ENCODE results near the gene LAMC3.
"Not testable (repeated sequence)": the region's sequence is repeated elsewhere in the genome, so short reads cannot be mapped to it uniquely, and the experiment has no call there.

Gene LAMC3

DNA sequence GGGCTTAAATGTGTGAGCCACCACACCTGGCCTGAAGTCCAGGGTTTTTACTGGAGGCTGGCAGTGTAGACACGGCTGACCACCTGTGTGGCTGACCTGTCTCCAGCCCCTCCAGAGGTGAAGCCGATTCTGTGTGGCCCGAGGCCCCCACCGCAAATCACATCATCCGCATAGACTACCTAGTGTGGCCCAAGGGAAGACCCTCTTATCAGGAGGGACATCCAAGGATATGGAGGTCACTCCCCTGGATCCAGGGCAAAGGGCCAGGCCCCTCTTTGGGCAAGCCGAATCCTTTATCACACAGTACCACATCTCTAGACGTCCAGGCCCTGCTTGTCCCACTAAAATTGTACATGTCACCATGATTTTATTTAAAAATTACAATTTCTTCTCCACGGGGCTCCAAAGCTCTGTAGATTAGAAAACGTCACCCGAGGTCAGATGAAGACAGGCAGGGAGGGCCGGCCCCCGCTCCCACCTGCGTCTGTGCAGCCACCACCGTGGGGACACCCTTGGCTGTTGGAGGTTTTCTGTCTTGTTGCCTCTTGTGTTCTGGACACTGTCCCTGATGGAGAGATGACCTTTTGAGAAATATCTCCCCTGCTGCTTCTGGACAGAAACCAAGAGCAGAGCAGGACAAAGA, 20.1 kb downstream of the LAMC3 start:
- no peak for DNase-seq (ENCODE audit: low spot score)

DNA sequence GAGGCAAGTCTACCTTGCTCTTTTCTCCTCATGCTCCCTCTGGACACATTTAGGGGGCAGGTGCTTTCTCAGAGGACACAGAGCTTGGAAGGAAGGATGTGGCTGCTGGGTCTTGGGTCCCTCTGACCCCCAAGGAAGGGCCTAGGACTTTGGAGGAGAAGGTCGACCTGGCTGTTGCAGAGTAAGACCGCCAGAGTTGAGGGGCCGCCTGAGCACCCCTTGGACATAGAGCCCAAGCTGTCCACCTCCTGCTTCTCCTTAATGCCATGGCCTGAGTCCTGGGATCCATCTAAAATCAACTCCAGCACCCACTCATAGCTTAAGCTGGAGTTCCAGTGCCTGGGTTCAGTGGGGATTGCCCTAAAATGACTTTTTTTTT, 20.6 kb downstream of the LAMC3 start:
- no peak for DNase-seq (ENCODE audit: low spot score)

DNA sequence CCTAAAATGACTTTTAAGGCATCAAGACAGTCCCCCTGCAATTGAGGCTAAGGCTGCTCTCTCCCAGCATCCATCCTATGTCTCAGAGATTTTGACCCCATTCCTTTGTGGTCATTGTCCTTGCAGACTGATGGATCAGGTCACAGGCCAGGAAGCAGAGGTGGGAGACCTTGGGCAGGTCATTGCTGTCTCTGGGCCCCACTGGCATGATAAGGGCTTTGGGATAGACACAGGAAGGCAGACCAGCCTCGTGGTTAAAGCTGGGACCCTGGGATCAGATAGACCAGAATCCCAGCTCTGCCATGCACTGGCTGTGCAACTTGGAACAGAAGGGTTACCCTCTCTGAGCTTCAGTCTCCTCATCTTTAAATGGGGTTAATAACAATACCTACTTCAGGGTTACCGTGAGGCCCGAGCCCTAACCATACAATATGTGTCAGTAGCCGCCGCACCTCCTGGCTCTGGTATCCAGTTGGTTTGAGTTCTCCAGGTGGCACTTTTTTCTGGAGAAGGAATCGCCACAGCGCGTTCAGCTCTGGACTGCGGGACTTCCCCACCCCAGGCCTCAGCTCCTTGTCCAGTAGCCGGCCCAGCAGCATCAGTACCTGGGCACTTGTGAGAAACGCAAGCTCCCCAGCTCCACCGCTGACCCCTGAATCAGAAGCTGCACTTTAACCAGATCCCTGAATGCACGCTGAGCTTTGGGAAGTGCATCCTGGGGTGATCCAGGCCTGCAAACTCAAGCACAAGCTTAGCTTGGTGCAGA, 21.4 kb downstream of the LAMC3 start:
- DNase-seq (ENCODE audit: low spot score) = no peak

DNA sequence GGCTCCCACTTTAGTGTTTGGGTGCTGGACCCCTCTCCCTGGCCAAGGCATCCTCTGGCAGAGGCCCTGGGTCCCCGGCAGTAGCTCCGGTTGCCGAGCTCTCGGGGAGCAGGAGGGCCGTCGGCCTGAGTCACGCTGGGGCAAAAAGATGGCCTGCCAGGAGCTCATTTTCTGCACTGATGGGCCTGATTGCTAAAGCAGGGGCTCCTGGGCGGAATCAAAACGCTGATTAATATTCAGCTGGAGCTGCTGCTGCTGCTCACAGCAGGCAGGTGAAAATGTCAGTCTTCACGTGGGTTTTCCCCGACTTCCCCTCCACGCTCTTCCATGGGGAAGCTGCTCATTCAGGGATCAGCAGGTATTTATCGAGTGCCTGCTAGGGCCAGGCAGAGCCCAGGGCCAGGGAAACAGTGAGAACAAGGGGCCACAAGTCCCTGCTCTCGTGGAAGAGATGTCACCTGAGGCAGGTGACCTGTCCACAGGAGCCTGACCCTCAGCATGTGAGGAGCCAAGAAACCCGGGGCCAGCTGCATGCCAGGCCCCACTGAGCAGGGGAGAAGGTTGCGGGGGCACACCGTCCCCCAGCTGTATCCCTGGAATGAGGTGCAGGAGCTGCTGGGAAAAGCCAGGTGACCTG, 22.1 kb downstream of the LAMC3 start:
- DNase-seq (ENCODE audit: low spot score) = no peak

DNA sequence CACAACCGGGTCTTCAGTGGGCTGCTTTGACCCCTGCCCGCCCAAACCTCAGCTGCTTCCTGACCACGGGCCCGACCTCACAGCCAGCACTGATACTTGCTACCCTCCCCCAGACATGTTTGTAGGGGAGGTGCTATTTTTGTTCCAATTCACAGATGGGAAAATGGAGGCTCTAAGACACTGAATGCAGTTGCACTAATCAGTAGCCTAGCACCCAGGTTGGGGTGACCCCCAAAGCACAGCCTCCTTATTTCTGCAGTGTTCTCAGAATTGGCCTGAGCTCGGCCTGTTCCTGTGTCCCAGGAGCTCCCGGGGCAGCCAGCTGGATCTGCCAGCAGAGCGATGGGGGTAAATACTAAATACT, 22.6 kb downstream of the LAMC3 start:
- DNase-seq (ENCODE audit: low spot score) = no peak

DNA sequence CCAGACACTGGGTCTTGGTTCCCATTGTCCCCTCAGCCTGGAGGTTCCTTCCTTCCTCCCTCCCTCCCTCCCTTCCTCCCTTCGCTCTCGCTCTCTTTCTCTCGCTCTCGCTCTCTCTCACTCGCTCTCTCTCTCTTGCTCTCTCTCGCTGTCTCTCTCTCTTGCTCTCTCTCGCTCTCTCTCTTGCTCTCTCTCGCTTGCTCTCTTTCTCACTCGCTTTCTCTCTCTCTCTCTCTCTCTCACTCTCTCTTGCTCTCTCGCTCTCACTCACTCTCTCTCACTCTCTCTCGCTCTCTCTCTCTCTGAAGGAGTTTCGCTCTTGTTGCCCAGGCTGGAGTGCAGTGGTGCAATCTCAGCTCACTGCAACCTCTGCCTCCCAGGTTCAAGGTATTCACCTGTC, 23.4 kb downstream of the LAMC3 start:
- no peak for DNase-seq (ENCODE audit: low spot score)

DNA sequence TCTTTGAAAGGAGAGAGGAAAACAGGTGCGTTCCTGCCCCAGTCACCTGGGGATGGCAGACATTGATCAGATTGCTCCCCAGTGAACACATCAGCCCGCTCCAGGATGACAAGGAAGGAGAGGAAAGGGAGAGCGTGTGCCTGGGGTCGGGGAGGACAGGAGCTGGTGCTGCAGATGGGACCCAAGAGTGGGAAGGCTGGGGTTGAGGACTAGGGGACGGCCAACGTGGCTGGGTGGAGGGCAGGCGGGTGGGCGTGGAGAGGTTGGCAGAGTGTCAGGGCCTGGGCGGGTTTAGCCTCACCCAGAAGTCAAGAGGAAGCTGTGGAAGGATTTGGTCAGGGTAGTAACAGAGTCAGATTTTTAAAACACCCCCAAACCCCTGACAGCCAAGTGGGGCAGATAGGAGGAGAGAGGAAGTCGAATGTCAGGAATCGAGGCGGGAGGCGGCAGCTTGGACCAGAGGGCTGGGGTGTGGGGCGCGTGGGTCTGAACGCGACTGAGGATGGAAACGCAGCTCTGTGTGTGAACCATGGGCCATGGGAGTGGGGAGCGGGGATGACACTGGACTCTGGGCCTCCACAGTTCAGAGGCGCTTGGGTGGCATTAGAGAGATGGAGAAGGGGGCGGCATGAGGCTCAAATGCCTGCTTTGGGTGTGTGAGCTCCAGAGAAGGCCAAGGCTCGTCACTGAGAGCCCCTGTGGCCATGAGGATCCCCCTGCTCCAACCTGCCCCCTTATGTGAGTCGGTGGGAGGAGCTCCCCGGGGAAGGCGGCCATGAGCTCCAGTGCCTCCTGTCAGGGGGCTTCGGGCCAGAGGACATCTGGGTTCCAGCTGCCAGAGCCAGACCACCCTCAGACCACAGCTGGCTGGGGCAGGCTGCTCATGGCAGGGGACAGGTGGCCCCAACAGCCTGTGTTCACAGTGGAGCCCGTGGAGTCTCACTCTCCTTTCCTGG, 24.6 kb downstream of the LAMC3 start:
- no peak for DNase-seq (ENCODE audit: low spot score)

DNA sequence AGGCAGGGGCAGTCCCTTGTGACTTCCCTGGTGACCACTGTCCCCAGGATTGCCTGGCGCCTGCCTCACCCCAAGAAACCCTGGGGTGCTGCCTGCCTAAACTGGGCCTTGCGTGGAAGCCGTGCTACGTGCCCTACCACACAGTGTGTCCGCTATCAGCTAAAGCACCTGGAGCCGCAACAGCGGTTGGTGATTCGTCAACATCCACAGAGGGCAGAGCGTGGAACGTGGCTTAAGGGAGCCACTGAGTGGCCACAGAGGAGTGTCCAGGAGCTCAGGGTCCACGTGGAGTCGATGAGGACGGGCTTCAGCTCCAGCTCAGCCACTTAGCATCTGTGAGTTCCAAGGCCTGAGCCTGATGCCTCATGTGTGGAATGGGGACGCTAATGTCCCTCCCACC, 25.3 kb downstream of the LAMC3 start:
- no peak for DNase-seq (ENCODE audit: low spot score)

DNA sequence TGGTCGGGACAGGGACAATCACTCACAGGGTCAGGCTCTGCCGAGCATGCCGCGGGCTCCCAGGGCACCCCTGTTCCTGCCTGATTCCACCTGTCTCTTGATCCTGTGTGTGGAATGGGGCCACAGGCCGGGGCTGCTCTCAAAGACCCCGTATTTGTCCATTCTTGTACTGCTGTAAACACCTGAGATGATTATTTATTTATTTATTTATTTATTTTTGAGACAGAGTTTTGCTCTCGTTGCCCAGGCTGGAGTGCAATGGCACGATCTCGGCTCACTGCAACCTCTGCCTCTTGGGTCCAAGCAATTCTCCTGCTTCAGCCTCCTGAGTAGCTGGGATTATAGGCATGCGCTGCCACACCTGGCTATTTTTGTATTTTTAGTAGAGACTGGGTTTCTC, 25.8 kb downstream of the LAMC3 start:
- DNase-seq (ENCODE audit: low spot score) = not testable (repeated sequence)

DNA sequence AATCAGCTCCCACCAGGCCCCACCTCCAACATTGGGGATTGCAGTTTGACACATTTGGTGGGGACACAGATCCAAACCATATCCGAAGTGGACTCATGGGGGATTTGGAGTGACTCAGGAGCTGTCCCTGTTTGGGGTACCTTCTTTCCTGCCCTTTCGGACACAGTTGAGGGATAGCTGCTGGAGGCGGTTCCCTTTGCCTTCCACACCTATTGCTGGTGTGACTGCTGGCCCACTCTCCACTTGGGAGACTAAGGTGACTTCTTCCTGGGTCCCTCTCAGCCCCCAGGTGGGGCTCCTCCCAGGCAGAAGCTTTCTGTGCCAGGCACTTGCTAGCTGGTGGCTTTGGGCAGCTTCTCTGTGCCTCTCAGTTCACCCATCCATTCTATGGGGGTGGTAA, 26.6 kb downstream of the LAMC3 start:
- no peak for DNase-seq (ENCODE audit: low spot score)

DNA sequence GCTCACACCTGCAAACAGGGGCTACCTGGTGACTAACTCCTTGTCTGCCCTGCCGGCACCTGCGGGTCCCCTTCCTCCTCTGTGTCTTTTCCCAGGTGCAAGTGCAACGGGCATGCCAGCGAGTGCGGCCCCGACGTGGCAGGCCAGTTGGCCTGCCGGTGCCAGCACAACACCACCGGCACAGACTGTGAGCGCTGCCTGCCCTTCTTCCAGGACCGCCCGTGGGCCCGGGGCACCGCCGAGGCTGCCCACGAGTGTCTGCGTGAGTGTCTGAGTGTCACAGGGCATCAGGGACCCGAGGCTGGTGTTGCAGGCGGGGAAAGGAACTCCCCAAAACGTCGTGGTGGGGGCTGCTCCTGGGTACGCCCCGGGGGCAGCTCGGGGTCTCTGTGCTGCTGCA, 27.1 kb downstream of the LAMC3 start:
- DNase-seq (ENCODE audit: low spot score) = no peak

DNA sequence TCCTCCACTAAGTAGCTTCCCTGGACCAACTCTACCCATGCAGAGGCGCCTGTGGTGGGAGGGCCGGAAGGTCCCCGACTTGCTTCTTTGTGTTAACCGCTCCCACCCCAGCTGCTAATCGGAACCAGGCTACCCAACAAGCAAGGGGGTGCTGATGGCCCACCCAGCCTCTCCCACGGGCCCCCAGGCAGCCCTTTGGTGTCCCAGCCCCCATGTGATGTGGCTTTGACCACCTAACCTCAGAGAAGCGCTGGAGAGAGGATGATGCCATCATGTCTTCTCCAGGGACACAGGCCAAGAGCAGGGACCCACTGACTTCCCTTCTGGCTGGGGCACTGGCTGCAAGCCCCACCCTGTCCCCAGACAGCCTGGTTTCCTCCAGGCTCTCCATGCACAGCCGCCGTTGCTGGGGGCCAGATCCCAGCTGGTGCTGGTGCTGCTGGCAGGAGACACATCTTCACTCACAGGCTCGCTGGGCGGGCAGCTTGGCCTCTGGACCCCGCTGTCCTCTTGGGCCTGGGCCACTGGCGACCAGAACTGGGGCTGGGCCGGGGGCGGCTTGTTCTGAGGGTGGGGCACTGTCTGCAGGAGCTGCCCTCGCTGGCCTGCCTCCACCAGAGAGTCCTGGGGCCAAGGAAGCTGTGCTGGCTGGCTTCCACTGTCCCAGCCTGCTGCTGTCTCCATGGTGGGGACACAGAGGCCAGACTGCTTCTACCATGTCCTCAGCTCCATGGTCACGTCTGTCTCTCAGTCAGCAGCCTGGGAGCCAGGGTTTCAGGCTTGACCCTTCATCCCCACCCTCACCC, 27.8 kb downstream of the LAMC3 start:
- no peak for DNase-seq (ENCODE audit: low spot score)

DNA sequence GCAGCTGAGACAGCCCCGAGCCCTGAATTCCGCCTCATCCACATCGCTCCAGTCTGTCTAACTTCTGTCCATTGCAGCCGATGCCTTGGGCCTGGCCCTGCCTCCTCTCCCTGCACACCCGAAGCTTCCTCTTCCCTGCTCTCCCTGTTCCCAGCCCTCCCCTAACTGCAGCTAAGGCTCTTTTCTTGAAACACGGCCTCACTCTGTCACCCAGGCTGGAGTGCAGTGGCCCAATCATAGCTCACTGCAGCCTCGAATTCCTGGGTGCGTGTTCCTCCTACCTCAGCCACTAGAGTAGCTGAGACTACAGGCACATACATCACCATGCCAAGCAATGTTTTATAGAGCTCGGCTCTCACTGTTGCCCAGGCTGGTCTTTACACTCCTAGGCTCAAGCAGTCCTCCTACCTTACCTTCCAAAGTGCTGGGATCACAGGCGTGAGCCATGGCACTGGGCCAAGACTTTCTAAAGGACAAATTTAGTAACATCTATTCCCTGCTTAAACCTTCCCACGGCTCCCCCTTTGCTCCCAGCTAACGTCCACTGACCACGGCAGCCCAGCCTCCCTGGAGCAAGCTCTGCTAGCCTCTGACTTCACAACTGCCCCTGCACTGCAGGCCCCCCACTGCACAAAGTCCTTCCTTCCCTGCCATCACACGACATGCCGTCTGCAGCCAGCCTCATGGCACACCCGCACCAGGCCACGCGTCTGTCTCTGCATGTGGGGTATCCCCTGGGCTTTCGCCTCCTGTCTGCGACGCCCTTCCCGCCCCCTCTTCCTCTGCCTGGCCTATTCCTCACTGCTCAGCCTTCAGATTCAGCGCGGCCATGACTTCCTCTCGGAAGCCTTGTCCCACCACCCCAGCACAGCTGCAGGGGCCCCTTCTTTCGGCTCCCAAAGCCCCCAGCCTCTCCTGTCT, 28.6 kb downstream of the LAMC3 start:
- DNase-seq (ENCODE audit: low spot score) = no peak

DNA sequence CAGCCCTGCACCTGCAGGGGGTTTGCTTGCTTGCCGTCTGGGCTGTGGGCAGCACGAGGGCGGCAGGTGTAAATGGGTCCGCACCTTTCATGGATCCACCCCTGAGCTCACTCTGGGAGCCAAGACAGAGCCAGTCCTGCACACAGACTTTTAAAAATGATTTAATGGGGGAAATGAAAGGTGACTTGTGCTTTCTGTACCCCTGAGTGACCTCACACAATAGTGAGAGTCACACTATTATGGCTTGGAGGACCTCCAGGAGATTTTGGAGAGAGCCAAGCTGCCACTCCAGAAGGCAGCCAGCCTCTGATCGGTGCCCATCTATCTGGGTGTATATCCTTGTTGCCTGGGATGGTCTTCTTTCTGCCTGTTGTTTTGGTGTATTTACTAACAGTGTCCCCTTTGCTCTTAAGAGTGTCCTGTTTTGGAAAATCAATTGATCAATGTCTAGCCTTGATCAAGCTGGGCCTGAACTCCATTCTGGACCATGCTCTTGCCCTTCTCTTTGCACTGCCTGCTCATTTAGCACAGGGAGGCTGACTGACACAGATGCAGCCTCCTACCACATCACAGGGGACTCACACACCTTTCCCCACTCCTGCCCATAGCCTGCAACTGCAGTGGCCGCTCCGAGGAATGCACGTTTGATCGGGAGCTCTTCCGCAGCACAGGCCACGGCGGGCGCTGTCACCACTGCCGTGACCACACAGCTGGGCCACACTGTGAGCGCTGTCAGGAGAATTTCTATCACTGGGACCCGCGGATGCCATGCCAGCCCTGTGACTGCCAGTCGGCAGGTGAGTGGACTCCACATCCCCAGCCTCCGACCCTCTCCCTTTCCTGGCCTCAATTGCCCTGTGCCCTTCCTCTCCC, 29.5 kb downstream of the LAMC3 start:
- no peak for DNase-seq (ENCODE audit: low spot score)

DNA sequence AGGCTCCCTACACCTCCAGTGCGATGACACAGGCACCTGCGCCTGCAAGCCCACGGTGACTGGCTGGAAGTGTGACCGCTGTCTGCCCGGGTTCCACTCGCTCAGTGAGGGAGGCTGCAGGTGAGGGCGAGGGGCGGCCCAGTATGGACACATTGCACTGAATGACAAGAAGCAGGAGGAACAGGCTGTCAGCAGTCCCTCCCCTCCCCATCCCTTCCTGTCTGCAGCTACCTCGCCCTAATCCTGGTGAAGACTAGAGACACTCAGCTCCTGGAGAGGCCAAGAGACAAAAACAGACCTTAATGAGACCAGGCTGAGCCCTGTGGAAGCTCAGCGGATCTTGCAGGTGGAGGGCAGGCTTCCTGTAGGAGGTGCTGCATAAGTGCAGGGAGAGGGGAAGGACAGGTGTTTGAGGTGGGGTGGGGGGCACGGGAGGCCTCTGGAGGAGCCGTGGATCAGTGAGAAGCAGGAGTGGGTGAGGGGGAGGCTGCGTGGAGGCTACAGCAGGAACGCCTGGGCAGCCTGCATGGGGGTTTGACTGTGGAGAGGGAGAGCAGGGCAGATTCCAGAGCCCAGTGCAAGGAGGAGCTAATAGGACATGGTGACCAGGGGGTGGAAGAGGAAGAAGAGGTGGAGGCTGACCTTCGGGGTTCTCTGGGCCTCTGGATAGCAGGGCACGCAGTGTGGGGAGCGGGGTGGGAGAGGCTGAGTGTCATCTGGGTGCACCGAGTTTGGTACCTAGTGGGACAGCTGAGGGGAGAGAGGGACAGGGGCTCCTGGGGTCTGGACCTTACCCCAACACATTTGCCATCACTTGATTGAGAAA, 30.4 kb downstream of the LAMC3 start:
- no peak for DNase-seq (ENCODE audit: low spot score)

DNA sequence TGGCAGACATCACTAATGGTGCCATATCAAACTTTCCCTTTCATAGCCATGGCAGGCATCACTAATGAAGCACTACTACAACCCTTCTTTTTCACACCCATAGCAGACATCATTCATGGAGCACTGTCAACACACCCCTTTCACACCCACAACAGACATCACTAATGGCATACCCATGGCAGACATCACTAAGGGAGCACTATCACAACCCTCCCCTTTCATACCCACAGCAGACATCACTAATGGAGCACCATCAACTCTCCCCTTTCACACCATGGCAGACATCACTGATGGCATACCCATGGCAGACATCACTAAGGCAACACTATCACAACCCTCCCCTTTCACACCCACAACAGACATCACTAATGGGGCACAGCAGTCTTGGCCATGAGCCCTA, 33.7 kb downstream of the LAMC3 start:
- no peak for DNase-seq (ENCODE audit: low spot score)

DNA sequence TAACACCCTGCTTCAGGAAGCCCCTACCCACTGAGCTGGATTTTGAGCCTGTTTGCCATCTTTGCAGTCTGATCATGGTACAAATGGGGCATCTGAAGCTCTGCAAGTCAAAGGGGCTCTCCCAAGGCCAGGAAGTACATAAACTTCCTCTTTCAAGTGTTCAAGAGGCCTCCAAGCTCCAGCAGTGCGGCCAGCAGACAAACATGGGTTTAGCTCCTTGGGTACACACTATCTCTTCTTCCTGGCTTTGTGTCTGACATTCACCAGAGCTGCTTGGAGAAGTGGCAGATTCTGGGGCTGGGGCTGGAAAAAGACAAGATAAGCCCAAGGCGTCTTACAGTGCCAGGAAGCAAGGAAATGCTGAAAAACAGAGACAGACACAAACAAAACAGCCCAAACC, 34.1 kb downstream of the LAMC3 start:
- no peak for DNase-seq (ENCODE audit: low spot score)

DNA sequence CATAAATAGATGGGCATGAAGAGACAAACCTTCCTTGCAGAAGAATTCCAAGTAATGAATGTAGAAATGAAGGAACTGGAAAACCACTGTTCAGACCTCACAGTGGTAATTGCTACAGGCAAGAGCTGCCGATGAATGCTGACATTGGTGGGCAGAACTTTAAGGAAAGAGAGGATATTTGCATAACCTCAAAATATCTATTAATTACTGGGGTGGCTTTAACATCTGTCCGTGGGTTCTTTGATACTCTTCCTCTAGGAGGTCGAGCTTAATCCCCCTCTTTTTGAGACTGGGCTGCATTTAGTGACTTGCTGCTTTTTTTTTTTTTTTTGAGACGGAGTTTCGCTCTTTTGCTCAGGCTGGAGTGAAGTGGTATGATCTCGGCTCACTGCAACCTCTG, 34.7 kb downstream of the LAMC3 start:
- DNase-seq (ENCODE audit: low spot score) = no peak
